ENCODE measurements around the gene IRX6.

The IRX6 gene

DNA sequence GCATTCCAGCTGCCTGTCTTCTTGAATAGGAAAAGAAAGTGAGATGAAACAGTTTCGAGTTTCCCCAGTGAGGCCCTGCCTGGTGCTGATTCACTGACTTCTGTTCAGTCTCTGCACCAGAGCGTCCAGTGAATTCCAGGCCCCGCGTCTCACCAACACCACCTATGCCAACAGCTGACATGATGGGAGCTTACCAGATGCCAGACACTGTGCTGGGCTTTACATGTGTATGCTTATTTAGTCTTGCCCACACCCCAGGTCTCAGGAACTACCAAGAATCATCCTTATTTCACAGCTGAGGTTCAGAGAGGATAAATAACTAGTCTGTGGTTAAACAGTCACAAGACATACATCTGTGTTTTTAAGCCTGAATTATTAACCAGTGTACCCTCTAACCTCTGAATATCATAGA, 29.1 kb upstream of the IRX6 start:
- H3K27ac ChIP-seq, result no peak overlapping the region
- H3K79me2 ChIP-seq, result no peaks in the 10 kb centered on the region
- no peaks in the 10 kb centered on the region for H3K36me3 ChIP-seq (ENCODE audit: control insufficient read depth, insufficient read depth, low read length)
- H3K4me1 ChIP-seq, result no peaks in the 10 kb centered on the region
- TF ChIP-seq, protein P1, sequence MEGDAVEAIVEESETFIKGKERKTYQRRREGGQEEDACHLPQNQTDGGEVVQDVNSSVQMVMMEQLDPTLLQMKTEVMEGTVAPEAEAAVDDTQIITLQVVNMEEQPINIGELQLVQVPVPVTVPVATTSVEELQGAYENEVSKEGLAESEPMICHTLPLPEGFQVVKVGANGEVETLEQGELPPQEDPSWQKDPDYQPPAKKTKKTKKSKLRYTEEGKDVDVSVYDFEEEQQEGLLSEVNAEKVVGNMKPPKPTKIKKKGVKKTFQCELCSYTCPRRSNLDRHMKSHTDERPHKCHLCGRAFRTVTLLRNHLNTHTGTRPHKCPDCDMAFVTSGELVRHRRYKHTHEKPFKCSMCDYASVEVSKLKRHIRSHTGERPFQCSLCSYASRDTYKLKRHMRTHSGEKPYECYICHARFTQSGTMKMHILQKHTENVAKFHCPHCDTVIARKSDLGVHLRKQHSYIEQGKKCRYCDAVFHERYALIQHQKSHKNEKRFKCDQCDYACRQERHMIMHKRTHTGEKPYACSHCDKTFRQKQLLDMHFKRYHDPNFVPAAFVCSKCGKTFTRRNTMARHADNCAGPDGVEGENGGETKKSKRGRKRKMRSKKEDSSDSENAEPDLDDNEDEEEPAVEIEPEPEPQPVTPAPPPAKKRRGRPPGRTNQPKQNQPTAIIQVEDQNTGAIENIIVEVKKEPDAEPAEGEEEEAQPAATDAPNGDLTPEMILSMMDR (IDR thresholded peaks at IDR 0.05), result no peak
- no peak overlapping the region for H3K9ac ChIP-seq
- no peaks in the 10 kb centered on the region for H3K27me3 ChIP-seq (ENCODE audit: control insufficient read depth, insufficient read depth, low read length)
- H3K9me3 ChIP-seq (ENCODE audit: control insufficient read depth, low read length), result no peaks in the 10 kb centered on the region
- H2AFZ ChIP-seq, result no peak overlapping the region
- H3K4me3 ChIP-seq (ENCODE audit: low read depth, low read length), result no peak overlapping the region
- no peak overlapping the region for H3K4me2 ChIP-seq (ENCODE audit: low read length)

DNA sequence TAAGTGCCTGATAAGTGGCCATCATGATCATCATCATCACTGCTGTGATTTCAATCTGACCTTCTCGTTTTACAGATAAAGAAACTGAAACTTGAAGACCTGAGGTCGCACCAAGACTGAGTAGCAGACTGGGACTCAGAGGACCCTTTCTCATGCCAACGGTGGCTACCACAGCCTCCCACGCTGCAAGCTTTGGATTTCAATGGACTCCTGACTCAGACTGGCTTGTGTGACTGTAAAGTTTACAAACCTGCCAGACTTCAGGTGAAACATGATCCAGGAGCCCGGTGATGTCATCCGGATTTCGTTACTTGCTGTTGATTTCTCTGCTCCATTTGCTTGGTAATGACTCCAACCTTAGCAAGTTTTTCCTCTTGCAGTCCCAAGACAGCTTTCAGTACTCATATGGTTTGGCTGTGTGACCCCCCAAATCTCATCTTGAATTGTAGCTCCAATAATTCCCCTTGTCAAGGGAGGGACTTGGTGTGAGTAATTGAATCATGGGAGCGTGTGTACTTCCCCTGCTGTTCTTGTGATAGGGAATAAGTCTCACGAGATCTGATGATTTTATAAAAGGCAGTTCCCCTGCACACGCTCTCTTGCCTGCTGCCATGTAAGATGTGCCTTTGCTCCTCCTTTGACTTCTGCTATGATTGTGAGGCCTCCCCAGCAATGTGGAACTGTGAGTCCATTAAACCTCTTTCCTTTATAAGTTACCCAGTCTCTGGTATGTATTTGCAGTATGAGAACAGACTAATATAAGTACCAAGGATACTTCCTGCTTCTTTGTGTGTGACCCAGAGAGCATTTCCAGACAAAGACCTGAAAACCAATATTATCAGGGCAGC, 26.7 kb upstream of the IRX6 start:
- H3K4me1 ChIP-seq, result no peaks in the 10 kb centered on the region
- no peaks in the 10 kb centered on the region for H3K27me3 ChIP-seq (ENCODE audit: control insufficient read depth, insufficient read depth, low read length)
- no peak overlapping the region for H3K4me3 ChIP-seq (ENCODE audit: low read depth, low read length)
- H3K27ac ChIP-seq, result no peak overlapping the region
- H3K9me3 ChIP-seq (ENCODE audit: control insufficient read depth, low read length), result no peaks in the 10 kb centered on the region
- H2AFZ ChIP-seq, result no peak overlapping the region
- H3K36me3 ChIP-seq (ENCODE audit: control insufficient read depth, insufficient read depth, low read length), result no peaks in the 10 kb centered on the region
- H3K9ac ChIP-seq, result no peak overlapping the region
- no peaks in the 10 kb centered on the region for H3K79me2 ChIP-seq
- peak overlapping the region; percentile 44 for H3K4me2 ChIP-seq (ENCODE audit: low read length)
- TF ChIP-seq, protein P1 (IDR thresholded peaks at IDR 0.05), result no peak

DNA sequence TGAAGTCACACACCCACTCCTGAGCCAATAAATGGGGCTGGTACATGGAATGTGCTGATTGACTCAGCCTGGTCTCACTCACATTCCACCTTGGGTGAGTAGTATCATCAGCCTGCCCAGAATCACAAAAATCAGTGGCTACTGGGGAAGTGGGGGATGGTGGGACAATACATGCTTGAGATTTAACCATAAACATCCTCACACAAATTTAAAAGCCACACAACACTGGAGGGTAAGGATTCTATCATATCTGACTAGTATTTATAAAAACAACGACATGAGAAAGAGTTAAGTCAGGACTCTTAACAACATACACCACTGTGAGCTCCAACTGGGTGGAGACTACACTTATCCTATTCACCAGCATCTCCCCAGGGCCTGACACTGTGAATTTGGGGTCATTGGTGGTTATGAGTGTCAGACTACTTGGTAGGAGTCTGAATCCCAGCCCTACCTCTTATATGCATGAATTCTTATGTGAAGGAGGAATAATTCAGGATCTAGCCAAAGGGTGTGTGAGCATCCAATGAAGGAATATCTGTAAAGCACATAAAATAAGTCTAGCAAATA, 26.0 kb upstream of the IRX6 start:
- H3K27ac ChIP-seq, result no peak overlapping the region
- no peaks in the 10 kb centered on the region for H3K9me3 ChIP-seq (ENCODE audit: control insufficient read depth, low read length)
- no peak overlapping the region for H3K9ac ChIP-seq
- no peak overlapping the region for H3K4me3 ChIP-seq (ENCODE audit: low read depth, low read length)
- H3K4me1 ChIP-seq, result no peaks in the 10 kb centered on the region
- no peak overlapping the region for H3K4me2 ChIP-seq (ENCODE audit: low read length)
- H3K36me3 ChIP-seq (ENCODE audit: control insufficient read depth, insufficient read depth, low read length), result no peaks in the 10 kb centered on the region
- no peaks in the 10 kb centered on the region for H3K79me2 ChIP-seq
- TF ChIP-seq, protein P1 (IDR thresholded peaks at IDR 0.05), result no peak
- no peak overlapping the region for H2AFZ ChIP-seq
- H3K27me3 ChIP-seq (ENCODE audit: control insufficient read depth, insufficient read depth, low read length), result no peaks in the 10 kb centered on the region

DNA sequence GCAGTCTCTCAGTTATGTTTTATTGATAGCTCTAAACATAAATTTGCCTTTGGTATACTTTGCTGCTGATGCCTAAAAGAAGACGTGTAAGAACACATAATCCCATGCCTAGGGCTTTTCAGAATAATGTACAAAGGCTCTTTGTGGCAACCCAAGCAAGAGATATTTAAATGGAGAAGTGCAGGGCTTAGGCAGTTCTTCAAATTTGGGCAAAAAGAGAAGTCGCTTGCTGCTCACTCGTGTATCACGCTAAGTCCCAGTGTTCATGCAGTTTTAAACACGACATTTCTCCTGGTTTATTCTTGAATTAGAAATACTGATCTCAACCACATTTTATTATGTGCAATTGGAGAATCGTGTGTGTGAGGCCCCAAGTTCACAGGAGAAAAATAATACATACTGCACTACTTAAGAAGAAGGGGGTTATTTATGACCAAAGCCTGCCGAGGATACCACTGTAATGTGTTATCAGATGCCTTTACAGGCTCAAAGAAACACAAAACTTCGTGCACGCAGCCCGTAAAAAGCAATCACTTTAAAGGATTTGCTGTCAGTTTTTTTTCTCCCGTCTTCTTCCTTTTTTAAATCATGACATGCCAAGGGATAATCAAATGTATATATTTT, 22.5 kb upstream of the IRX6 start:
- no peaks in the 10 kb centered on the region for H3K27me3 ChIP-seq (ENCODE audit: control insufficient read depth, insufficient read depth, low read length)
- no peak overlapping the region for H3K27ac ChIP-seq
- no peaks in the 10 kb centered on the region for H3K9me3 ChIP-seq (ENCODE audit: control insufficient read depth, low read length)
- no peaks in the 10 kb centered on the region for H3K4me1 ChIP-seq
- H3K9ac ChIP-seq, result no peak overlapping the region
- TF ChIP-seq, protein P1 (IDR thresholded peaks at IDR 0.05), result no peak
- no peak overlapping the region for H3K4me3 ChIP-seq (ENCODE audit: low read depth, low read length)
- no peak overlapping the region for H3K4me2 ChIP-seq (ENCODE audit: low read length)
- no peak overlapping the region for H2AFZ ChIP-seq
- H3K79me2 ChIP-seq, result no peaks in the 10 kb centered on the region
- H3K36me3 ChIP-seq (ENCODE audit: control insufficient read depth, insufficient read depth, low read length), result no peaks in the 10 kb centered on the region
